Measurements from ENCODE around the gene CERS2. TPM values are rescaled to one million over a fixed set of nuclear protein-coding genes. Genes with fewer than 3 reads are reported as not detected.

Gene CERS2
- total and polyA plus RNA-seq, 2 of the 13 experiments (the other 11 are each of a cell fraction or from before 2014, with no cell fraction given), result 269 to 298 TPM

DNA sequence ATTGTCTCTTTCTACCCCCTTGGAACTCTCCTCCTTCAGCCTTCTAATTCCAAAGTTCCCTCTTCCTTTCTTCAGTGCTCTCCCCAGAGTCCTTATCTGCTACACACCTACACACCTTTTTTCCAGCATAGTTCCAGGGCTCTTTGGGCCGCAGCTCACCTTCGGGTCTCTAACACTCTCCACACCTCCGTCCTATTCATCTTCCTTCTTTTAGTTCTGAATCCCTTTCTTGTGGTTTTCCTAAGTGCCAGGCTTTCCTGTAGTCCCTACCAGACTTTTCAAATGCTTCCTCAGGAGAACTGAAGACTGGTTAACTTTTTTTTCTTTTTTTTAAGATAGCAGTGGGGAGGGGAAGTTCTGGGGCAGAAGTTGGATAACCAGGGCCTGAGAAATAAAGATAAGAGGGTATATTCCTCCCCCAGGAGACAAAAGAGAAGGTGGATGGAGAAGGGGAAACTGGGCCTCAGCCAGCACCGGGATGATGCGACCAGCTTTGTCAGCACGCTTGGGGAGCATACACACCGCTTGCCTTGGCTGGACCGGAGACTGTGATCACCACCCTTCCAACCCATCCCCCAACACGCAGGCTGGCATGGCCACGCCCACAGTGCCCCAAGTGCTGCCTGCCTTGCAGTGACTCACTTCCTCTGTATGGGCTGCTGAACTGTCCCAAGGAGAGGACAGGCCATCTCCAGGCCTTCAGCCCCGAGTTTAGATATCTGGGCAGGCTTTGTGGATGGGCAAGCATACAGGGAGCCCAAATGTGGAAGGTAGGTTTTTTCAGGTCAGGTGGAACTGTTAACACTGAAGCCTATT, 2.5 kb upstream of the CERS2 start (continued):
- TF ChIP-seq, protein P1, sequence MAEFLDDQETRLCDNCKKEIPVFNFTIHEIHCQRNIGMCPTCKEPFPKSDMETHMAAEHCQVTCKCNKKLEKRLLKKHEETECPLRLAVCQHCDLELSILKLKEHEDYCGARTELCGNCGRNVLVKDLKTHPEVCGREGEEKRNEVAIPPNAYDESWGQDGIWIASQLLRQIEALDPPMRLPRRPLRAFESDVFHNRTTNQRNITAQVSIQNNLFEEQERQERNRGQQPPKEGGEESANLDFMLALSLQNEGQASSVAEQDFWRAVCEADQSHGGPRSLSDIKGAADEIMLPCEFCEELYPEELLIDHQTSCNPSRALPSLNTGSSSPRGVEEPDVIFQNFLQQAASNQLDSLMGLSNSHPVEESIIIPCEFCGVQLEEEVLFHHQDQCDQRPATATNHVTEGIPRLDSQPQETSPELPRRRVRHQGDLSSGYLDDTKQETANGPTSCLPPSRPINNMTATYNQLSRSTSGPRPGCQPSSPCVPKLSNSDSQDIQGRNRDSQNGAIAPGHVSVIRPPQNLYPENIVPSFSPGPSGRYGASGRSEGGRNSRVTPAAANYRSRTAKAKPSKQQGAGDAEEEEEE (CRISPR knock-in tag; IDR thresholded peaks at IDR 0.05; ENCODE audit: borderline replicate concordance), result no peak
- TF ChIP-seq SNAPC2 (CRISPR knock-in tag; IDR thresholded peaks at IDR 0.05), result no peak
- no peak for TF ChIP-seq ZNF772 (CRISPR knock-in tag; IDR thresholded peaks at IDR 0.05)
- TF ChIP-seq, protein P2, sequence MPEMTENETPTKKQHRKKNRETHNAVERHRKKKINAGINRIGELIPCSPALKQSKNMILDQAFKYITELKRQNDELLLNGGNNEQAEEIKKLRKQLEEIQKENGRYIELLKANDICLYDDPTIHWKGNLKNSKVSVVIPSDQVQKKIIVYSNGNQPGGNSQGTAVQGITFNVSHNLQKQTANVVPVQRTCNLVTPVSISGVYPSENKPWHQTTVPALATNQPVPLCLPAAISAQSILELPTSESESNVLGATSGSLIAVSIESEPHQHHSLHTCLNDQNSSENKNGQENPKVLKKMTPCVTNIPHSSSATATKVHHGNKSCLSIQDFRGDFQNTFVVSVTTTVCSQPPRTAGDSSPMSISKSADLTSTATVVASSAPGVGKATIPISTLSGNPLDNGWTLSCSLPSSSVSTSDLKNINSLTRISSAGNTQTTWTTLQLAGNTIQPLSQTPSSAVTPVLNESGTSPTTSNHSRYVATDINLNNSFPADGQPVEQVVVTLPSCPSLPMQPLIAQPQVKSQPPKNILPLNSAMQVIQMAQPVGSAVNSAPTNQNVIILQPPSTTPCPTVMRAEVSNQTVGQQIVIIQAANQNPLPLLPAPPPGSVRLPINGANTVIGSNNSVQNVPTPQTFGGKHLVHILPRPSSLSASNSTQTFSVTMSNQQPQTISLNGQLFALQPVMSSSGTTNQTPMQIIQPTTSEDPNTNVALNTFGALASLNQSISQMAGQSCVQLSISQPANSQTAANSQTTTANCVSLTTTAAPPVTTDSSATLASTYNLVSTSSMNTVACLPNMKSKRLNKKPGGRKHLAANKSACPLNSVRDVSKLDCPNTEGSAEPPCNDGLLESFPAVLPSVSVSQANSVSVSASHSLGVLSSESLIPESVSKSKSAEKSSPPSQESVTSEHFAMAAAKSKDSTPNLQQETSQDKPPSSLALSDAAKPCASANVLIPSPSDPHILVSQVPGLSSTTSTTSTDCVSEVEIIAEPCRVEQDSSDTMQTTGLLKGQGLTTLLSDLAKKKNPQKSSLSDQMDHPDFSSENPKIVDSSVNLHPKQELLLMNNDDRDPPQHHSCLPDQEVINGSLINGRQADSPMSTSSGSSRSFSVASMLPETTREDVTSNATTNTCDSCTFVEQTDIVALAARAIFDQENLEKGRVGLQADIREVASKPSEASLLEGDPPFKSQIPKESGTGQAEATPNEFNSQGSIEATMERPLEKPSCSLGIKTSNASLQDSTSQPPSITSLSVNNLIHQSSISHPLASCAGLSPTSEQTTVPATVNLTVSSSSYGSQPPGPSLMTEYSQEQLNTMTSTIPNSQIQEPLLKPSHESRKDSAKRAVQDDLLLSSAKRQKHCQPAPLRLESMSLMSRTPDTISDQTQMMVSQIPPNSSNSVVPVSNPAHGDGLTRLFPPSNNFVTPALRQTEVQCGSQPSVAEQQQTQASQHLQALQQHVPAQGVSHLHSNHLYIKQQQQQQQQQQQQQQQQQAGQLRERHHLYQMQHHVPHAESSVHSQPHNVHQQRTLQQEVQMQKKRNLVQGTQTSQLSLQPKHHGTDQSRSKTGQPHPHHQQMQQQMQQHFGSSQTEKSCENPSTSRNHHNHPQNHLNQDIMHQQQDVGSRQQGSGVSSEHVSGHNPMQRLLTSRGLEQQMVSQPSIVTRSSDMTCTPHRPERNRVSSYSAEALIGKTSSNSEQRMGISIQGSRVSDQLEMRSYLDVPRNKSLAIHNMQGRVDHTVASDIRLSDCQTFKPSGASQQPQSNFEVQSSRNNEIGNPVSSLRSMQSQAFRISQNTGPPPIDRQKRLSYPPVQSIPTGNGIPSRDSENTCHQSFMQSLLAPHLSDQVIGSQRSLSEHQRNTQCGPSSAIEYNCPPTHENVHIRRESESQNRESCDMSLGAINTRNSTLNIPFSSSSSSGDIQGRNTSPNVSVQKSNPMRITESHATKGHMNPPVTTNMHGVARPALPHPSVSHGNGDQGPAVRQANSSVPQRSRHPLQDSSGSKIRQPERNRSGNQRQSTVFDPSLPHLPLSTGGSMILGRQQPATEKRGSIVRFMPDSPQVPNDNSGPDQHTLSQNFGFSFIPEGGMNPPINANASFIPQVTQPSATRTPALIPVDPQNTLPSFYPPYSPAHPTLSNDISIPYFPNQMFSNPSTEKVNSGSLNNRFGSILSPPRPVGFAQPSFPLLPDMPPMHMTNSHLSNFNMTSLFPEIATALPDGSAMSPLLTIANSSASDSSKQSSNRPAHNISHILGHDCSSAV (CRISPR knock-in tag; IDR thresholded peaks at IDR 0.05; ENCODE audit: borderline replicate concordance), result no peak
- no peak for TF ChIP-seq CHD4 (IDR thresholded peaks at IDR 0.05; ENCODE audit: borderline replicate concordance, low read length)
- TF ChIP-seq, protein P3, sequence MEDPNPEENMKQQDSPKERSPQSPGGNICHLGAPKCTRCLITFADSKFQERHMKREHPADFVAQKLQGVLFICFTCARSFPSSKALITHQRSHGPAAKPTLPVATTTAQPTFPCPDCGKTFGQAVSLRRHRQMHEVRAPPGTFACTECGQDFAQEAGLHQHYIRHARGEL (CRISPR knock-in tag; IDR thresholded peaks at IDR 0.05), result no peak
- no peak for TF ChIP-seq NPAS2 (CRISPR knock-in tag; IDR thresholded peaks at IDR 0.05; ENCODE audit: borderline replicate concordance)
- no peak for TF ChIP-seq SMARCC2 (IDR thresholded peaks at IDR 0.05)
- TF ChIP-seq ZFX (CRISPR knock-in tag; IDR thresholded peaks at IDR 0.05; ENCODE audit: low read depth), result peak; percentile 71
- no peak for TF ChIP-seq ZNF883 (CRISPR knock-in tag; IDR thresholded peaks at IDR 0.05; ENCODE audit: not compliant biosample characterization)
- no peak for TF ChIP-seq KAT8 (CRISPR knock-in tag; IDR thresholded peaks at IDR 0.05)
- no peak for TF ChIP-seq EP300 (IDR thresholded peaks at IDR 0.05; ENCODE audit: low read depth in 2 of 2, low read length in 2 of 2)
- peak; percentile 56; the same call in 1 of the 2 replicates for TF ChIP-seq EP300 (CRISPR knock-in tag; IDR thresholded peaks at IDR 0.05; ENCODE audit: borderline replicate concordance)
- TF ChIP-seq ZNF713 (CRISPR knock-in tag; IDR thresholded peaks at IDR 0.05), result no peak
- peak; percentile 54; the same call in 1 of the 2 replicates for TF ChIP-seq RXRB (CRISPR knock-in tag; IDR thresholded peaks at IDR 0.05; ENCODE audit: borderline replicate concordance)
- TF ChIP-seq ARNT (IDR thresholded peaks at IDR 0.05), result no peak
